Measurements from ENCODE around the gene UHMK1. TPM values are rescaled to one million over a fixed set of nuclear protein-coding genes. Genes with fewer than 3 reads are reported as not detected.

The UHMK1 gene
- total and polyA plus RNA-seq, 11 donors = 5.6 to 34.5 (median 21.8) TPM

DNA sequence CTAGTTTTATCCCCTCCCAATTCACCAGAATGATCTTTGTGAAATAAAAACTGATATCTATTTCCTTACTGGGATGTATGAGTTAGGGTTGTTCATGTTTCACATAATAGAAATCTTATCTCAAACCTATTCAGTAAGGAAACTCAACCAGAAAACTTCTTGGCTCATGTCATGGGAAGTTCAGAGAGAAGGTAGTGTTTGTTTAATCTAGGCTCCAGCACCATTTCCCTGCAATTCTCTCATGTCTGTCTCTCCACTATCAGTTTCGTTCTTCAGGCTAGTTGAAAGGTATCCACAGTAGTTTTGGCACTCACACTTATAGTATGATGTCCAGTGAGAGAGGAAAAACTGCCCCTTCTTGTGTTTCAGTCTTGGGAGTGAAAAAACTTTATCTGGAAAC is 34.6 kb upstream of the UHMK1 start:
- Histone ChIP-seq H3K36me3 (no peaks in the 10 kb centered on the region), H3K4me3 (no peak overlapping the region), H3K4me1 (no peaks in the 10 kb centered on the region), H3K27ac (no peak overlapping the region), H3K27me3 (no peaks in the 10 kb centered on the region), H3K9me3 (no peaks in the 10 kb centered on the region)
- no peak for DNase-seq
- ATAC-seq = no peak
- no peak for TF ChIP-seq CTCF (IDR thresholded peaks at IDR 0.05)
- TF ChIP-seq POLR2A (IDR thresholded peaks at IDR 0.05) = no peak
- intact Hi-C loops (cut with DNase I) = no loop called here
- WGBS, 4 donors = 24 to 44% (median 36%) methylated on average over 1 of the region's 1 CpG

- no peak overlapping the region for H3K27ac ChIP-seq
- ATAC-seq (no peak), DNase-seq (no peak)
- no peaks in the 10 kb centered on the region for H3K36me3 ChIP-seq
- H3K4me3 ChIP-seq = no peak overlapping the region
- TF ChIP-seq CTCF (IDR thresholded peaks at IDR 0.05) (no peak), POLR2A (IDR thresholded peaks at IDR 0.05) (no peak)
- H3K9me3 ChIP-seq = no peaks in the 10 kb centered on the region
- H3K4me1 ChIP-seq = no peaks in the 10 kb centered on the region
- intact Hi-C loops (cut with DNase I) = no loop called here
- H3K27me3 ChIP-seq = peaks cover 0 to 7% (median 0%) of the 10 kb centered on the region in 9 donors
- 88 to 89% (median 88%) methylated on average over 3 of the region's 3 CpGs for WGBS, 4 donors
Observed at GRCh38 chr1:162466797-162467196, 30.8 kb upstream of the UHMK1 start.

GRCh38 chr1:162470216-162470615 is 27.4 kb upstream of the UHMK1 start:
- DNase-seq (no peak), ATAC-seq (no peak)
- no peak overlapping the region for H3K27ac ChIP-seq
- H3K9me3 ChIP-seq = no peaks in the 10 kb centered on the region
- intact Hi-C loops (cut with DNase I) = no loop called here
- H3K4me3 ChIP-seq = no peak overlapping the region
- WGBS, 4 donors = 72 to 78% (median 74%) methylated on average over 2 of the region's 2 CpGs
- no peaks in the 10 kb centered on the region for H3K4me1 ChIP-seq
- peaks cover 0 to 10% (median 0%) of the 10 kb centered on the region in 9 donors for H3K27me3 ChIP-seq
- TF ChIP-seq POLR2A (IDR thresholded peaks at IDR 0.05) (no peak), CTCF (IDR thresholded peaks at IDR 0.05) (no peak)
- H3K36me3 ChIP-seq = no peaks in the 10 kb centered on the region

DNA sequence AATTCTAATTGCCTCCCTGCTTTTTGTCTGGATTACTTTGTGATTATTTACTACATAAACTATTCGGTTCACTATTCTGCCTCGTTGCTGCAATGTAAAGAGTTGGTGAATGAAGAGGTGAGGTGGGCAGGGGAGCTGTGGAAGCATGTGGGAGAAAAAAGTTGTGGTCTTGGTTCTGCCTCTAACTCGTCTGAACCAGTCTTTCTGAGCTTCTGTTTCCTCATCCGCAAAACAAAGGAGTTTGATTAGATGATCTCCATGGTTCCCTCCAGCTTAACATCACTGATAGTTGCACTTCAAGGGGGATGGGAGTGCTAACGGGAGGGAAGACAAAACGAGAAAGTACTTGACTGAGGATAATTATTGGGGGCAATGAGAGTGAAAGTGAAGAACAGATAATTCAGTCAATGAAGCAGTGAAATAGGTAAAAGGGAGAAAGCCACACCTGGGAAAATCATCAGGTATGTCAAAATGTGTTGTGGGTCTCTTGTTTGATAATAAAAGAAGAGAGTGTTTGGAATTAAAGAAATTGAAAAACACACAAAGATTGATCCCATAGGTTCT is 26.2 kb upstream of the UHMK1 start:
- WGBS, 4 donors = 35 to 40% (median 38%) methylated on average over 6 of the region's 6 CpGs
- TF ChIP-seq POLR2A (IDR thresholded peaks at IDR 0.05) (no peak), CTCF (IDR thresholded peaks at IDR 0.05) (no peak)
- intact Hi-C loops (cut with DNase I) = no loop called here
- no peak for ATAC-seq
- no peaks in the 10 kb centered on the region for H3K4me1 ChIP-seq
- no peak overlapping the region for H3K27ac ChIP-seq
- H3K9me3 ChIP-seq = peaks cover 0 to 9% (median 2%) of the 10 kb centered on the region in 12 donors
- no peaks in the 10 kb centered on the region for H3K36me3 ChIP-seq
- H3K27me3 ChIP-seq = peaks cover 0 to 10% (median 0%) of the 10 kb centered on the region in 9 donors
- H3K4me3 ChIP-seq = no peak overlapping the region
- no peak for DNase-seq
